Tongue (tissue), 3 donors: ENCODE results near the gene USP4. TPM values are rescaled to one million over a fixed set of nuclear protein-coding genes. Genes with fewer than 3 reads are reported as not detected.
"Not testable (repeated sequence)": the region's sequence is repeated elsewhere in the genome, so short reads cannot be mapped to it uniquely, and the experiment has no call there.

Experiments
- DNase-seq: peaks from one replicate; pipeline ENCODE4 v3.0.0-alpha.2; 2015
- small RNA-seq: library from RNA; depleted of rRNA; stranded (forward); fragments of <200 nt; gene quantifications from one replicate; pipeline ENCODE3, GENCODE V24; 2014; ENCODE audit warnings: low replicate concordance
- total RNA-seq: library from RNA; depleted of rRNA; stranded (reverse); fragments of >200 nt; gene quantifications from one replicate; pipeline ENCODE4 v1.2.3, GENCODE V29; 2014

The USP4 gene
- total RNA-seq, 1 donor from 2014 or later, result 25.1 TPM

- no peak for DNase-seq
Measured at GRCh38 chr3:49244581-49245205, 95.2 kb downstream of the USP4 start.

- DNase-seq, result not testable (repeated sequence)
Measured at GRCh38 chr3:49240091-49240490, 99.8 kb downstream of the USP4 start.

- peak; percentile 17 for DNase-seq
Measured at GRCh38 chr3:49238274-49239127, 101.4 kb downstream of the USP4 start.

- no peak for DNase-seq
Measured at GRCh38 chr3:49237344-49237743, 102.5 kb downstream of the USP4 start.

- DNase-seq, result no peak
Measured at GRCh38 chr3:49236226-49236625, 103.6 kb downstream of the USP4 start.

- not testable (repeated sequence) for DNase-seq
Measured at GRCh38 chr3:49228817-49229216, 111.0 kb downstream of the USP4 start.

Small RNA genes lying within 50 kb of the gene (small RNA-seq; reads per million reads assigned to genes)
- gene AC121247.2 (not detected), gene MIR4271 (not detected), gene RF00019 (not detected)

Other genes starting within 250 kb of the USP4 start
- 88.7 TPM for gene QRICH1, start 246.0 kb downstream of the USP4 start, total RNA-seq
- 301 TPM for gene QARS1, start 235.3 kb downstream of the USP4 start, total RNA-seq
- 73.0 TPM for gene USP19, start 219.2 kb downstream of the USP4 start, total RNA-seq
- 581 TPM for gene LAMB2, start 207.0 kb downstream of the USP4 start, total RNA-seq
- gene CCDC71, start 173.7 kb downstream of the USP4 start, total RNA-seq, result 16.8 TPM
- 73.4 TPM for gene KLHDC8B, start 168.5 kb downstream of the USP4 start, total RNA-seq
- 4.1 TPM for gene C3orf62, start 62.8 kb downstream of the USP4 start, total RNA-seq
- 60.0 TPM for gene GPX1, start 18.3 kb upstream of the USP4 start, total RNA-seq
- gene RHOA, start 71.9 kb upstream of the USP4 start, total RNA-seq, result 403 TPM
- gene TCTA, start 72.4 kb upstream of the USP4 start, total RNA-seq, result 15.1 TPM
- gene AMT, start 82.4 kb upstream of the USP4 start, total RNA-seq, result 8.6 TPM
- gene NICN1, start 89.3 kb upstream of the USP4 start, total RNA-seq, result 2.7 TPM
- gene DAG1, start 130.2 kb upstream of the USP4 start, total RNA-seq, result 201 TPM
- gene BSN, start 214.4 kb upstream of the USP4 start, total RNA-seq, result 0.82 TPM